ENCODE measurements around the gene DFFA. TPM values are rescaled to one million over a fixed set of nuclear protein-coding genes. Genes with fewer than 3 reads are reported as not detected.

Gene DFFA
- total RNA-seq = 22.8 TPM
- long read RNA-seq, full-length matches to known transcripts = 36 of 40 reads
- long read RNA-seq, partial matches to known transcripts = 1 of 40 reads
- long read RNA-seq, other reads (novel, unspliced or antisense) = 3 of 40 reads

GRCh38 chr1:10472220-10473144 lies at the start of gene DFFA:
DFFA (minus strand) TSS chr1:10472529; CDS start chr1:10472458, 71 bp downstream.
- intact Hi-C loops (cut with DNase I) = no loop called here

GRCh38 chr1:10521537-10522157 lies 49.3 kb upstream of the DFFA start:
- intact Hi-C loops (cut with DNase I) = no loop called here
- DNase-seq (ENCODE audit: low spot score) = no peak

More at GRCh38 chr1:10472220-10473144, at the start of gene DFFA:
- DNase-seq (ENCODE audit: low spot score) = peak; percentile 96

- intact Hi-C loops (cut with DNase I) = no loop called here
- DNase-seq (ENCODE audit: low spot score) = no peak
These were observed 48.6 kb upstream of the DFFA start for GRCh38 chr1:10520952-10521351.

GRCh38 chr1:10520497-10520896 lies 48.2 kb upstream of the DFFA start:
- intact Hi-C loops (cut with DNase I) = no loop called here

GRCh38 chr1:10519016-10519417 lies 46.7 kb upstream of the DFFA start:
- DNase-seq (ENCODE audit: low spot score) = no peak
- intact Hi-C loops (cut with DNase I) = loop anchor here (5.0 to 10.0 kb wide), 2 partner anchors 128 to 426 kb away; no protein-coding TSS in a partner anchor

More at GRCh38 chr1:10520497-10520896, 48.2 kb upstream of the DFFA start:
- no peak for DNase-seq (ENCODE audit: low spot score)

GRCh38 chr1:10517677-10517982 lies 45.3 kb upstream of the DFFA start:
- intact Hi-C loops (cut with DNase I) = loop anchor here (5.0 to 10.0 kb wide), 2 partner anchors 130 to 427 kb away; no protein-coding TSS in a partner anchor
- no peak for DNase-seq (ENCODE audit: low spot score)

GRCh38 chr1:10516925-10517676 lies 44.8 kb upstream of the DFFA start:
- DNase-seq (ENCODE audit: low spot score) = no peak
- intact Hi-C loops (cut with DNase I) = loop anchor here (5.0 to 10.0 kb wide), 2 partner anchors 130 to 428 kb away; no protein-coding TSS in a partner anchor

- intact Hi-C loops (cut with DNase I) = loop anchor here (5.0 to 10.0 kb wide), 2 partner anchors 131 to 429 kb away; no protein-coding TSS in a partner anchor
- no peak for DNase-seq (ENCODE audit: low spot score)
These were observed 43.8 kb upstream of the DFFA start for GRCh38 chr1:10515976-10516750.

GRCh38 chr1:10515301-10515975 lies 43.1 kb upstream of the DFFA start:
- intact Hi-C loops (cut with DNase I) = loop anchor here (5.0 to 10.0 kb wide), 2 partner anchors 132 to 429 kb away; no protein-coding TSS in a partner anchor
- DNase-seq (ENCODE audit: low spot score) = no peak

- no peak for DNase-seq (ENCODE audit: low spot score)
- intact Hi-C loops (cut with DNase I) = loop anchor here (5.0 to 10.0 kb wide), 2 partner anchors 133 to 430 kb away; no protein-coding TSS in a partner anchor
These were observed 42.3 kb upstream of the DFFA start for GRCh38 chr1:10514490-10515235.

GRCh38 chr1:10513199-10513598 lies 40.9 kb upstream of the DFFA start:
- intact Hi-C loops (cut with DNase I) = loop anchor here (10.0 kb wide), 1 partner anchor 432 kb away; no protein-coding TSS in a partner anchor
- no peak for DNase-seq (ENCODE audit: low spot score)

GRCh38 chr1:10511494-10511885 lies 39.2 kb upstream of the DFFA start:
- intact Hi-C loops (cut with DNase I) = loop anchor here (10.0 kb wide), 1 partner anchor 433 kb away; no protein-coding TSS in a partner anchor
- DNase-seq (ENCODE audit: low spot score) = no peak

GRCh38 chr1:10510520-10511493 lies 38.5 kb upstream of the DFFA start:
- DNase-seq (ENCODE audit: low spot score) = no peak

GRCh38 chr1:10509809-10510509 lies 37.6 kb upstream of the DFFA start:
- intact Hi-C loops (cut with DNase I) = loop anchor here (10.0 kb wide), 1 partner anchor 435 kb away; no protein-coding TSS in a partner anchor
- DNase-seq (ENCODE audit: low spot score) = no peak

More at GRCh38 chr1:10510520-10511493, 38.5 kb upstream of the DFFA start:
- intact Hi-C loops (cut with DNase I) = loop anchor here (10.0 kb wide), 1 partner anchor 434 kb away; no protein-coding TSS in a partner anchor

GRCh38 chr1:10508511-10508951 lies 36.2 kb upstream of the DFFA start:
- DNase-seq (ENCODE audit: low spot score) = no peak
- intact Hi-C loops (cut with DNase I) = no loop called here

Measured in cardiac septum (tissue), 1 donor.